OCI-LY7 (cell line): ENCODE results near the gene TFAP2E.

Source experiments
- CTCF ChIP-seq: fragments of 200-600 bp; sonication (generic); conservative IDR thresholded peaks from 2 replicates; pipeline ENCODE4 v1.5.1; 2014; ENCODE audit warnings: mild to moderate bottlenecking, antibody characterized with exemption, low read length, moderate library complexity, mixed read lengths
- EZH2phosphoT487 ChIP-seq: fragments of 200-600 bp; sonication (generic); IDR thresholded peaks from 2 replicates; pipeline ENCODE4 v1.6.1; 2018; ENCODE audit warnings: low read depth, borderline replicate concordance, mild to moderate bottlenecking, mixed run types, antibody characterized with exemption, low read length, moderate library complexity, mixed read lengths

GRCh38 chr1:35569936-35570335 is 3.2 kb upstream of the TFAP2E start:
- no peak for TF ChIP-seq CTCF
- no peak for TF ChIP-seq EZH2phosphoT487
